Epithelial cell of proximal tubule (primary cell): ENCODE data around the gene THBS3. TPM values are rescaled to one million over a fixed set of nuclear protein-coding genes. Genes with fewer than 3 reads are reported as not detected.

Source experiments
- DNase-seq: peaks from one replicate; pipeline ENCODE4 v3.0.0-alpha.2; 2011; ENCODE audit warnings: low read depth
- H3K4me3 ChIP-seq: 2 replicates; pipeline ENCODE4 v1.5.1; 2011; ENCODE audit warnings: low read depth, mild to moderate bottlenecking, low read length
- CTCF ChIP-seq: conservative IDR thresholded peaks from 2 replicates; pipeline ENCODE4 v1.5.1; 2012; ENCODE audit warnings: low read depth, mild to moderate bottlenecking, low read length
- total RNA-seq: library from RNA; depleted of rRNA; stranded (reverse); fragments of >200 nt; gene quantifications from 2 replicates; pipeline ENCODE4 v1.2.3, GENCODE V29; 2015

THBS3 gene
- total RNA-seq, 1 donor from 2014 or later, result 13.2 TPM

- no peak for DNase-seq
Measured at GRCh38 chr1:155181371-155182051, 26.2 kb downstream of the THBS3 start.

GRCh38 chr1:155179112-155180031 lies 28.3 kb downstream of the THBS3 start:
- no peak for TF ChIP-seq CTCF
- no peak overlapping the region for H3K4me3 ChIP-seq
- DNase-seq, result no peak

More at GRCh38 chr1:155181371-155182051, 26.2 kb downstream of the THBS3 start:
- H3K4me3 ChIP-seq, result no peak overlapping the region
- no peak for TF ChIP-seq CTCF

GRCh38 chr1:155178441-155179111 lies 29.1 kb downstream of the THBS3 start:
- H3K4me3 ChIP-seq, result no peak overlapping the region
- no peak for TF ChIP-seq CTCF
- DNase-seq, result no peak

GRCh38 chr1:155177918-155178281 lies 29.8 kb downstream of the THBS3 start:
- H3K4me3 ChIP-seq, result no peak overlapping the region
- no peak for DNase-seq
- no peak for TF ChIP-seq CTCF

- H3K4me3 ChIP-seq, result no peak overlapping the region
- DNase-seq, result no peak
- TF ChIP-seq CTCF, result no peak
Measured at GRCh38 chr1:155177192-155177917, 30.3 kb downstream of the THBS3 start.

- TF ChIP-seq CTCF, result peak; percentile 92
- DNase-seq, result no peak
- H3K4me3 ChIP-seq, result no peak overlapping the region
Measured at GRCh38 chr1:155176544-155177071, 31.1 kb downstream of the THBS3 start.
